ENCODE data around the gene GFM2.

GFM2 gene

DNA sequence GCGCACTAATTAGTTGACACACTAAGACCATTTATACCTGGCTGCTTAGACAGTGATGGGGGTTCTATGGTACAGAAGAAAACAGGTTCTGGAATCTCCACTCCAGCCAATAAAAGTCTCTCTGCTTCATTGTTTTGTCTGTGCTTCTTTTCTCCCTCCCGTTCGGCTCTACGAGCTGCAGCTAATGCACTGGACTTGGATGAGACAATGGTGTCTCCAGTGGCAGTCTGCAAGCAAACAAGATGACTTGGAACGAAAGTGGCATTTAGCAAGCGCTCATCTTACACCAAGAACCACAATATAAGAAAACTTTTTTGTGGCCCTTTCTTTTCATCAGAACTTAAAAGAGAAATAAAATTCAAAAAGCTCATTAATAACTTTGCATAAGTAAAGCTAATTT is 30.2 kb downstream of the GFM2 start:
- Histone ChIP-seq H3K4me1 (ENCODE audit: insufficient read depth, poor library complexity, severe bottlenecking) (no peaks in the 10 kb centered on the region), H3K27me3 (ENCODE audit: insufficient read depth, poor library complexity, severe bottlenecking) (no peaks in the 10 kb centered on the region), H3K4me3 (ENCODE audit: severe bottlenecking) (no peak overlapping the region), H3K36me3 (ENCODE audit: low read depth) (peaks cover 98% of the 10 kb centered on the region), H3K9me3 (ENCODE audit: severe bottlenecking) (no peaks in the 10 kb centered on the region), H3K27ac (ENCODE audit: poor library complexity, severe bottlenecking) (no peak overlapping the region)
- no peak for ATAC-seq (ENCODE audit: low read depth)
- TF ChIP-seq, protein P1, sequence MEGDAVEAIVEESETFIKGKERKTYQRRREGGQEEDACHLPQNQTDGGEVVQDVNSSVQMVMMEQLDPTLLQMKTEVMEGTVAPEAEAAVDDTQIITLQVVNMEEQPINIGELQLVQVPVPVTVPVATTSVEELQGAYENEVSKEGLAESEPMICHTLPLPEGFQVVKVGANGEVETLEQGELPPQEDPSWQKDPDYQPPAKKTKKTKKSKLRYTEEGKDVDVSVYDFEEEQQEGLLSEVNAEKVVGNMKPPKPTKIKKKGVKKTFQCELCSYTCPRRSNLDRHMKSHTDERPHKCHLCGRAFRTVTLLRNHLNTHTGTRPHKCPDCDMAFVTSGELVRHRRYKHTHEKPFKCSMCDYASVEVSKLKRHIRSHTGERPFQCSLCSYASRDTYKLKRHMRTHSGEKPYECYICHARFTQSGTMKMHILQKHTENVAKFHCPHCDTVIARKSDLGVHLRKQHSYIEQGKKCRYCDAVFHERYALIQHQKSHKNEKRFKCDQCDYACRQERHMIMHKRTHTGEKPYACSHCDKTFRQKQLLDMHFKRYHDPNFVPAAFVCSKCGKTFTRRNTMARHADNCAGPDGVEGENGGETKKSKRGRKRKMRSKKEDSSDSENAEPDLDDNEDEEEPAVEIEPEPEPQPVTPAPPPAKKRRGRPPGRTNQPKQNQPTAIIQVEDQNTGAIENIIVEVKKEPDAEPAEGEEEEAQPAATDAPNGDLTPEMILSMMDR (IDR thresholded peaks at IDR 0.05; ENCODE audit: poor library complexity, severe bottlenecking), result no peak
- DNase-seq (ENCODE audit: low spot score), result no peak

DNA sequence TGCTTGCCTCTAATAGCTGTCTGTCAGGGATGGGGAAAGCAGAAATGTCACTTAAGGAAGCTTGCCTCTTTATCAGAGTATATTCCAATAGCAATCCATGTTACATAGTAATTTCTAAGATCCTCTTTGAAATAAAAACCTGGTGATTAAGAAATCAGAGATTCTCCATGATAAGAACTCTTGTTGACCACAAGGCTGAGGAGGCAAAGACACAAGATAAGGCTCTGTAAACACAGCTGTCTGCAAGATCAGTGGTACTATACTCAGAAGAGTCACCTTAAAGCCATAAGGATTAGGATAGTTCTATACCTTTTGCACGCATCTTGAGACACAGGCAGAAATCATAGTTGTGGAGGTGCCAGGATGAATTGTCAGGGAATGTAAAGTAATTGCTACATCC is 41.6 kb downstream of the GFM2 start:
- Histone ChIP-seq H3K9me3 (ENCODE audit: severe bottlenecking) (no peaks in the 10 kb centered on the region), H3K36me3 (ENCODE audit: low read depth) (peaks cover 91% of the 10 kb centered on the region), H3K27ac (ENCODE audit: poor library complexity, severe bottlenecking) (no peak overlapping the region), H3K27me3 (ENCODE audit: insufficient read depth, poor library complexity, severe bottlenecking) (no peaks in the 10 kb centered on the region), H3K4me3 (ENCODE audit: severe bottlenecking) (no peak overlapping the region), H3K4me1 (ENCODE audit: insufficient read depth, poor library complexity, severe bottlenecking) (no peaks in the 10 kb centered on the region)
- ATAC-seq (ENCODE audit: low read depth), result no peak
- TF ChIP-seq, protein P1 (IDR thresholded peaks at IDR 0.05; ENCODE audit: poor library complexity, severe bottlenecking), result no peak
- DNase-seq (ENCODE audit: low spot score), result no peak

DNA sequence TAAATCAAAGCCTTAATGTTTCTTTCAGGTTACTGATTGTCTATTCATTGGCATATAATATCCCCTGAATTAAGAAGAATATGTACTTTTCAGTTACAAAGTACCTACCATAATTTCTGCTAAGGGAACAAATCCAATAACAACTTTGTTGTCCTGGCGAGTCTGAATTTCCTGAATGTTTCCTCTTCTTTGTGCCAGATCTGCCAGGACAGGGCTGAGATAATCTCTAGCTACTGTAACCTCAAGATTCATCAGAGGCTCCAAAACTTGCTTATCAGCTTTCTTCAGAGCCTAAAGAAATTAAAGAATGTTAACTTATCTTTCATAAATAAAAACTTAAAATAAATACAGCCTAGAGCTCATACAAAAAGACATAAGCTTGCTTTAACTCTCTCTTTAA is 44.6 kb downstream of the GFM2 start:
- ATAC-seq (ENCODE audit: low read depth), result no peak

DNA sequence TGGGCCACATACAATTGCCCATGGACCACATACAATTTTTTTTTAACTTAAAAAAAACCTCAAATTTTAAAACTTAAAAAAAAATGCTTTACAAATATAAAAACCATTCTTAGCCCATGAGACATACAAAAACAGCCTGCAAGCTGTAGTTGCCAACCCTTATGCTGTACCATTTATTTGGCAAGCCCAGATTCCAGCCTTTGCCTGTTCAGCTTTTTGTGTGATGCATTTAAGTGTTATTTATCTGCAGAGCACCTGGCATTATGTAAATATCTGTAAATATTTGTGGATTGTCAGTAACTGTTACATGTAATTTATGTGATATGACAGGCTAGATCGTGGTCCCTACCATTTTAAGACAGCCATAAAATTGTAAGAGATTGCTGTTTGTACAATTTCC is 49.3 kb downstream of the GFM2 start:
- TF ChIP-seq, protein P1 (IDR thresholded peaks at IDR 0.05; ENCODE audit: poor library complexity, severe bottlenecking), result no peak
- ATAC-seq (ENCODE audit: low read depth) (no peak), DNase-seq (ENCODE audit: low spot score) (no peak)
- no peaks in the 10 kb centered on the region for H3K9me3 ChIP-seq (ENCODE audit: severe bottlenecking)
- no peak overlapping the region for H3K4me3 ChIP-seq (ENCODE audit: severe bottlenecking)
- no peaks in the 10 kb centered on the region for H3K27me3 ChIP-seq (ENCODE audit: insufficient read depth, poor library complexity, severe bottlenecking)
- H3K27ac ChIP-seq (ENCODE audit: poor library complexity, severe bottlenecking), result no peak overlapping the region
- peaks cover 75% of the 10 kb centered on the region for H3K36me3 ChIP-seq (ENCODE audit: low read depth)
- no peaks in the 10 kb centered on the region for H3K4me1 ChIP-seq (ENCODE audit: insufficient read depth, poor library complexity, severe bottlenecking)

More for the DNA sequence above, 44.6 kb downstream of the GFM2 start:
- TF ChIP-seq, protein P1 (IDR thresholded peaks at IDR 0.05; ENCODE audit: poor library complexity, severe bottlenecking), result no peak
- no peaks in the 10 kb centered on the region for H3K4me1 ChIP-seq (ENCODE audit: insufficient read depth, poor library complexity, severe bottlenecking)
- no peaks in the 10 kb centered on the region for H3K9me3 ChIP-seq (ENCODE audit: severe bottlenecking)
- no peaks in the 10 kb centered on the region for H3K27me3 ChIP-seq (ENCODE audit: insufficient read depth, poor library complexity, severe bottlenecking)
- H3K36me3 ChIP-seq (ENCODE audit: low read depth), result peaks cover 98% of the 10 kb centered on the region
- H3K27ac ChIP-seq (ENCODE audit: poor library complexity, severe bottlenecking), result no peak overlapping the region
- H3K4me3 ChIP-seq (ENCODE audit: severe bottlenecking), result no peak overlapping the region
- no peak for DNase-seq (ENCODE audit: low spot score)

DNA sequence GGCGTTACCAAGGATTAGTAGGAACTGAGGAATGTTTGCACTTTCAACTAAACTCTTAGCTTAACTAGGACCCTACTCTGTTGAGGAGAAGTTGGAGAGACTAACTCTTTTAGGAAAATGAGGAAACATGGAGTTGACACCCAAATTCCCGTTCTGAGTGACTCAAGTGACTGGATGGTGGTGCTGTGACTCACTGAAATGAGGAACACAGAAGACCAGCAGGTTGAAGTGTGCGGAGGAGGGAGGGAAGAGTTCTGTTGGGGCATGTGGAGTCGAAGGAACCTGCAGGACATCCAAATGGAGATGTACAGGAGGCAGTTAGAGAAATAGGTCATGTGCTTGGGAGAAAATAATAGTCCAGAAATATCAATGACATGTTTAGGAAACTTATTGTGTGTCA is 73.7 kb downstream of the GFM2 start:
- TF ChIP-seq, protein P1 (IDR thresholded peaks at IDR 0.05; ENCODE audit: poor library complexity, severe bottlenecking), result no peak
- peaks cover 6% of the 10 kb centered on the region for H3K4me1 ChIP-seq (ENCODE audit: insufficient read depth, poor library complexity, severe bottlenecking)
- H3K4me3 ChIP-seq (ENCODE audit: severe bottlenecking), result no peak overlapping the region
- H3K27me3 ChIP-seq (ENCODE audit: insufficient read depth, poor library complexity, severe bottlenecking), result no peaks in the 10 kb centered on the region
- H3K27ac ChIP-seq (ENCODE audit: poor library complexity, severe bottlenecking), result no peak overlapping the region
- H3K9me3 ChIP-seq (ENCODE audit: severe bottlenecking), result no peaks in the 10 kb centered on the region
- peak; percentile 78 for ATAC-seq (ENCODE audit: low read depth)
- H3K36me3 ChIP-seq (ENCODE audit: low read depth), result peaks cover 78% of the 10 kb centered on the region
- no peak for DNase-seq (ENCODE audit: low spot score)
